DND-41 (cell line): ENCODE results near the gene CLCN2.

Experiments used
- ATAC-seq: fragments of 200-7000 bp; cut with Tn5 transposase; 3 replicates; pipeline ENCODE4 v1.9.1; 2021; ENCODE audit warnings: low read depth; ENCODE audit not compliant: insufficient read depth
- DNase-seq: peaks from one replicate; pipeline ENCODE4 v3.0.0-alpha.2; 2020
- H2AFZ ChIP-seq: 2 replicates; pipeline ENCODE4 v1.6.0; 2012; ENCODE audit warnings: low read depth, low read length
- H3K27ac ChIP-seq: 2 replicates; pipeline ENCODE4 v1.5.1; 2012; ENCODE audit warnings: low read length, inconsistent platforms
- H3K27me3 ChIP-seq: fragments of 200-600 bp; sonication (generic); 2 replicates; pipeline ENCODE4 v1.6.0; 2012; ENCODE audit warnings: low read length, mild to moderate bottlenecking, inconsistent platforms; ENCODE audit not compliant: insufficient read depth, poor library complexity
- H3K36me3 ChIP-seq: 2 replicates; pipeline ENCODE4 v1.5.1; 2012; ENCODE audit warnings: low read length, inconsistent platforms; ENCODE audit not compliant: insufficient read depth
- H3K4me1 ChIP-seq: 2 replicates; pipeline ENCODE4 v1.5.1; 2012; ENCODE audit warnings: mild to moderate bottlenecking, low read length; ENCODE audit not compliant: insufficient read depth
- H3K4me2 ChIP-seq: 2 replicates; pipeline ENCODE4 v1.6.0; 2012; ENCODE audit warnings: mild to moderate bottlenecking, moderate library complexity, low read length, inconsistent platforms; ENCODE audit not compliant: insufficient read depth
- H3K4me3 ChIP-seq, 2 experiments: fragments of 200-600 bp in 1 of 2; shearing (Covaris generic) in 1 of 2; 2 replicates each; pipeline ENCODE4 v1.5.1; 2012 to 2016; ENCODE audit warnings: inconsistent platforms in 2 of 2, low read length in 2 of 2, mild to moderate bottlenecking in 2 of 2, low read depth in 1 of 2, moderate library complexity in 1 of 2
- H3K79me2 ChIP-seq: 2 replicates; pipeline ENCODE4 v1.6.0; 2012; ENCODE audit warnings: low read length, inconsistent platforms; ENCODE audit not compliant: insufficient read depth
- H3K9ac ChIP-seq: 2 replicates; pipeline ENCODE4 v1.6.0; 2012; ENCODE audit warnings: low read depth, mild to moderate bottlenecking, inconsistent platforms, low read length, moderate library complexity
- H3K9me3 ChIP-seq: 2 replicates; pipeline ENCODE4 v1.5.1; 2012; ENCODE audit warnings: low read length, moderate library complexity, mild to moderate bottlenecking, inconsistent platforms; ENCODE audit not compliant: insufficient read depth, severe bottlenecking
- H4K20me1 ChIP-seq: 2 replicates; pipeline ENCODE4 v1.6.0; 2012; ENCODE audit warnings: low read length; ENCODE audit not compliant: insufficient read depth
- CTCF ChIP-seq: IDR thresholded peaks from 2 replicates; pipeline ENCODE4 v1.5.1; 2012; ENCODE audit warnings: borderline replicate concordance, low read length, moderate library complexity, mild to moderate bottlenecking; ENCODE audit not compliant: poor library complexity, severe bottlenecking; ENCODE audit errors: extremely low read depth
- EZH2 ChIP-seq: IDR thresholded peaks from 3 replicates; pipeline ENCODE4 v1.6.1; 2012; ENCODE audit warnings: borderline replicate concordance, low read depth, mild to moderate bottlenecking, moderate library complexity, low read length, inconsistent platforms; ENCODE audit not compliant: severe bottlenecking

Gene CLCN2

GRCh38 chr3:184339001-184339400 lies 22.4 kb downstream of the CLCN2 start:
- Histone ChIP-seq H3K79me2 (peaks cover 11% of the 10 kb centered on the region), H3K4me2 (no peak overlapping the region), H3K36me3 (peaks cover 18% of the 10 kb centered on the region), H3K9ac (no peak overlapping the region), H3K27ac (no peak overlapping the region), H3K4me3 (no peak overlapping the region), H3K9me3 (no peaks in the 10 kb centered on the region), H3K27me3 (no peaks in the 10 kb centered on the region), H4K20me1 (peaks cover 26% of the 10 kb centered on the region), H2AFZ (no peak overlapping the region), H3K4me1 (peaks cover 26% of the 10 kb centered on the region)
- no peak for ATAC-seq
- no peak for TF ChIP-seq CTCF
- TF ChIP-seq EZH2 = no peak
- DNase-seq = no peak

- DNase-seq = no peak
- ATAC-seq = no peak
- TF ChIP-seq CTCF = no peak
- TF ChIP-seq EZH2 = no peak
- Histone ChIP-seq H3K4me1 (peaks cover 26% of the 10 kb centered on the region), H3K79me2 (peaks cover 11% of the 10 kb centered on the region), H3K9ac (no peak overlapping the region), H3K4me3 (no peak overlapping the region), H3K27me3 (no peaks in the 10 kb centered on the region), H4K20me1 (peaks cover 30% of the 10 kb centered on the region), H3K36me3 (peaks cover 22% of the 10 kb centered on the region), H3K27ac (no peak overlapping the region), H3K4me2 (no peak overlapping the region), H3K9me3 (no peaks in the 10 kb centered on the region), H2AFZ (no peak overlapping the region)
Measured at GRCh38 chr3:184338511-184338945, 22.9 kb downstream of the CLCN2 start.

- Histone ChIP-seq H4K20me1 (peaks cover 34% of the 10 kb centered on the region), H3K36me3 (peaks cover 25% of the 10 kb centered on the region), H3K4me2 (no peak overlapping the region), H3K27me3 (no peaks in the 10 kb centered on the region), H3K27ac (no peak overlapping the region), H3K79me2 (peaks cover 11% of the 10 kb centered on the region), H3K4me3 (no peak overlapping the region), H3K4me1 (peaks cover 26% of the 10 kb centered on the region), H3K9ac (no peak overlapping the region), H3K9me3 (no peaks in the 10 kb centered on the region), H2AFZ (no peak overlapping the region)
- TF ChIP-seq EZH2 = no peak
- no peak for TF ChIP-seq CTCF
- DNase-seq (no peak), ATAC-seq (no peak)
Measured at GRCh38 chr3:184337981-184338380, 23.4 kb downstream of the CLCN2 start.

DNA sequence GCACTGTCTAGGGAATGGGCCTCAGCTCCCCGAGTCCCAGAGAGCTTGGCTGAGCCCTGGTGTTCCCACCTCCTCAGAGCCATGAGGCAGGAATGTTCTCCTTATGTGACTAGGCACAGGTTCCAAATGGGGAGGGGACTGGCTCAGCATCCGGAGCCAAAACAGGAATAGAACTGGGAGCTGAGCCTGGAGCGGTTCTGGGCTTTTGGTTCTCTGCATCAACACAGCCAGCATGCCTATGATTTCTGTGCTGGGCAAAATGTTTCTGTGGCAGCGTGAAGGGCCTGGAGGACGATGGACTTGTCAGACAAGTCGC lies 24.0 kb downstream of the CLCN2 start, which contains the start of gene FAM131A:
Gene FAM131A, plus strand, starts transcription at position 202 of the 316 bp plus-strand sequence. Its CDS starts 31 bp downstream, at position 233.
- Histone ChIP-seq H4K20me1 (peaks cover 41% of the 10 kb centered on the region), H3K36me3 (peaks cover 31% of the 10 kb centered on the region), H3K27ac (peak within 1 kb of the TSS; percentile 46), H2AFZ (no peak within 1 kb of the TSS), H3K4me3 (peak within 1 kb of the TSS; percentile 20 to 56; a peak in 3 of 4 replicates), H3K9ac (peak within 1 kb of the TSS; percentile 50), H3K79me2 (peaks cover 11% of the 10 kb centered on the region), H3K9me3 (no peaks in the 10 kb centered on the region), H3K27me3 (no peaks in the 10 kb centered on the region), H3K4me1 (peaks cover 26% of the 10 kb centered on the region), H3K4me2 (peak within 1 kb of the TSS; percentile 68)
- no peak for DNase-seq
- ATAC-seq = no peak
- no peak for TF ChIP-seq CTCF
- no peak for TF ChIP-seq EZH2
